ENCODE measurements around the gene ALB. TPM values are rescaled to one million over a fixed set of nuclear protein-coding genes. Genes with fewer than 3 reads are reported as not detected.

Gene ALB
- total RNA-seq, 1 donor from 2014 or later, result 11.6 TPM

DNA sequence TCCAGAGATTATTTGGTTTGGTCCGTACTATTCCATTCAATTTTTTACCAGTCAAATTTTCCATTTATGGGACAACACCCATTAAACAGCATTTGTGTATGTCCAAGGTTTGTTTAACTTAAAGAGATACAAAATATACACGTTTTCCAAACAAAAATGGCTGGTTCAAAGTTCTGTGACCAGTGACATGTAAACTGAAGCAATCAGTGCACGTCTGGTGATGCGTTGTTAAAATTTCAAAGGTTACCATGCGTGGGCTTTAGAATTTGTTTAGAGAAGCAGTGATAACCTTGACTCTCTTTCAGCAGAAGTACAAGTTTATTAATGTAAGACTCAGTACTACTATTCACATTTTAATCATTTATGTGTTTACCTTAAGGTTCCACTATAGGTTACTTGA, 25.2 kb upstream of the ALB start:
- Mint-ChIP-seq H3K36me3 (ENCODE audit: insufficient read depth) (no peaks in the 10 kb centered on the region), H3K4me3 (ENCODE audit: low read depth) (no peak overlapping the region), H3K27me3 (no peaks in the 10 kb centered on the region), H3K27ac (no peak overlapping the region), H3K4me1 (ENCODE audit: low read depth) (peaks cover 1% of the 10 kb centered on the region), H3K9me3 (ENCODE audit: low read depth) (no peaks in the 10 kb centered on the region)
- TF ChIP-seq, protein P1, sequence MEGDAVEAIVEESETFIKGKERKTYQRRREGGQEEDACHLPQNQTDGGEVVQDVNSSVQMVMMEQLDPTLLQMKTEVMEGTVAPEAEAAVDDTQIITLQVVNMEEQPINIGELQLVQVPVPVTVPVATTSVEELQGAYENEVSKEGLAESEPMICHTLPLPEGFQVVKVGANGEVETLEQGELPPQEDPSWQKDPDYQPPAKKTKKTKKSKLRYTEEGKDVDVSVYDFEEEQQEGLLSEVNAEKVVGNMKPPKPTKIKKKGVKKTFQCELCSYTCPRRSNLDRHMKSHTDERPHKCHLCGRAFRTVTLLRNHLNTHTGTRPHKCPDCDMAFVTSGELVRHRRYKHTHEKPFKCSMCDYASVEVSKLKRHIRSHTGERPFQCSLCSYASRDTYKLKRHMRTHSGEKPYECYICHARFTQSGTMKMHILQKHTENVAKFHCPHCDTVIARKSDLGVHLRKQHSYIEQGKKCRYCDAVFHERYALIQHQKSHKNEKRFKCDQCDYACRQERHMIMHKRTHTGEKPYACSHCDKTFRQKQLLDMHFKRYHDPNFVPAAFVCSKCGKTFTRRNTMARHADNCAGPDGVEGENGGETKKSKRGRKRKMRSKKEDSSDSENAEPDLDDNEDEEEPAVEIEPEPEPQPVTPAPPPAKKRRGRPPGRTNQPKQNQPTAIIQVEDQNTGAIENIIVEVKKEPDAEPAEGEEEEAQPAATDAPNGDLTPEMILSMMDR (IDR thresholded peaks at IDR 0.05; ENCODE audit: unreplicated experiment), result no peak
- DNase-seq (ENCODE audit: low spot score, unreplicated experiment), result no peak

GRCh38 chr4:73379946-73380345, 24.1 kb upstream of the ALB start:
- DNase-seq (ENCODE audit: low spot score, unreplicated experiment), result no peak
- no peaks in the 10 kb centered on the region for H3K27me3 Mint-ChIP-seq
- H3K4me3 Mint-ChIP-seq (ENCODE audit: low read depth), result no peak overlapping the region
- H3K4me1 Mint-ChIP-seq (ENCODE audit: low read depth), result peaks cover 1% of the 10 kb centered on the region
- TF ChIP-seq, protein P1 (IDR thresholded peaks at IDR 0.05; ENCODE audit: unreplicated experiment), result no peak
- H3K27ac Mint-ChIP-seq, result no peak overlapping the region
- no peaks in the 10 kb centered on the region for H3K9me3 Mint-ChIP-seq (ENCODE audit: low read depth)
- no peaks in the 10 kb centered on the region for H3K36me3 Mint-ChIP-seq (ENCODE audit: insufficient read depth)

DNA sequence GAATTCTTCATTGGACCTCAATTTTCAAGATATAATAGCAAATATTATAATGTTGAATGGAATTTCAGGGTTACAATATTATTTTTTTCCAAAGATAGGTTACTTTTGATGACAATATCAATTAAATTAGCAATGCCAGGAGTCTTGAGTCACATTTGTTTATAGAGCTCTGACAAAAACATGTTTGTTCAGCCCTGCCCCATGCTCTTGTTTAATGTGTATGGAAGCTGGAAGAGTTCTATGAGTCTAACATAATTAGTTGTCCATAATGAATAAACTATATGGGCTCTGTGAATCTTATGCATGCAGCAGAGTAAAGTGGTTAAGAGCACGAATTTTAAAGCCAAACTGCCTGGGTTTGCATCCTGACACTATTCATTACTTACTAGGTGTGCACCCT, 22.9 kb upstream of the ALB start:
- H3K27me3 Mint-ChIP-seq, result no peaks in the 10 kb centered on the region
- H3K4me3 Mint-ChIP-seq (ENCODE audit: low read depth), result no peak overlapping the region
- no peaks in the 10 kb centered on the region for H3K36me3 Mint-ChIP-seq (ENCODE audit: insufficient read depth)
- H3K4me1 Mint-ChIP-seq (ENCODE audit: low read depth), result no peaks in the 10 kb centered on the region
- no peak overlapping the region for H3K27ac Mint-ChIP-seq
- DNase-seq (ENCODE audit: low spot score, unreplicated experiment), result no peak
- TF ChIP-seq, protein P1 (IDR thresholded peaks at IDR 0.05; ENCODE audit: unreplicated experiment), result no peak
- H3K9me3 Mint-ChIP-seq (ENCODE audit: low read depth), result peaks cover 3% of the 10 kb centered on the region

DNA sequence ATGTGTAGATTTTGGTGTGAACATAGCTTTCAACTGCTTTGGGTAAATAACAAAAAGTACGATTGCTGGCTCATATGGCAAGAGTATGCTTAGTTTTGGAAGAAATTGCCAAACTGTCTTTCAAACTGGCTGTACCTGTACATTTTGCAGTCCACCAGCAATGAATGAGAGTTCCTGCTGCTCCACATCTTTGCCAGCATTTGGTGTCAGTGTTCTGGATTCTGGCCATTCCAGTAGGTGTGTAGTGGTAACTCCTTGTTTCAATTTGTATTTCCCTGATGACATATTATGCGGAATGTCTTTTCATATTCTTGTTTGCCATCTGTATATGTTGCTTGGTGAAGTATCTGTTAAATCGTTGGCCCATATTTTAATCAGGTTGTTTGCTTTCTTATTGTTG, 20.6 kb upstream of the ALB start:
- H3K36me3 Mint-ChIP-seq (ENCODE audit: insufficient read depth), result no peaks in the 10 kb centered on the region
- H3K27ac Mint-ChIP-seq, result no peak overlapping the region
- peaks cover 8% of the 10 kb centered on the region for H3K9me3 Mint-ChIP-seq (ENCODE audit: low read depth)
- H3K4me1 Mint-ChIP-seq (ENCODE audit: low read depth), result no peaks in the 10 kb centered on the region
- TF ChIP-seq, protein P1 (IDR thresholded peaks at IDR 0.05; ENCODE audit: unreplicated experiment), result no peak
- no peak overlapping the region for H3K4me3 Mint-ChIP-seq (ENCODE audit: low read depth)
- H3K27me3 Mint-ChIP-seq, result no peaks in the 10 kb centered on the region
- DNase-seq (ENCODE audit: low spot score, unreplicated experiment), result no peak

- H3K27ac Mint-ChIP-seq, result peak overlapping the region; percentile 65
- no peaks in the 10 kb centered on the region for H3K36me3 Mint-ChIP-seq (ENCODE audit: insufficient read depth)
Observed at GRCh38 chr4:73387552-73387951, 16.5 kb upstream of the ALB start.

More at GRCh38 chr4:73387552-73387951, 16.5 kb upstream of the ALB start:
- TF ChIP-seq, protein P1 (IDR thresholded peaks at IDR 0.05; ENCODE audit: unreplicated experiment), result no peak
- Mint-ChIP-seq H3K27me3 (no peaks in the 10 kb centered on the region), H3K9me3 (ENCODE audit: low read depth) (peaks cover 8% of the 10 kb centered on the region), H3K4me1 (ENCODE audit: low read depth) (peaks cover 3% of the 10 kb centered on the region), H3K4me3 (ENCODE audit: low read depth) (no peak overlapping the region)
- DNase-seq (ENCODE audit: low spot score, unreplicated experiment), result no peak

Data from progenitor cell of endocrine pancreas (in vitro differentiated cells).